ENCODE data around the gene CTDP1.

Gene CTDP1

GRCh38 chr18:79771446-79772107 is 92.0 kb downstream of the CTDP1 start:
- no peaks in the 10 kb centered on the region for H3K79me2 ChIP-seq (ENCODE audit: insufficient read depth, low read length)
- H4K20me1 ChIP-seq (ENCODE audit: insufficient read depth, low read length): no peaks in the 10 kb centered on the region
- no peaks in the 10 kb centered on the region for H3K4me1 ChIP-seq (ENCODE audit: insufficient read depth, low read length, severe bottlenecking)
- H3F3A ChIP-seq (ENCODE audit: insufficient read depth, low read length): no peaks in the 10 kb centered on the region
- no peak overlapping the region for H3K27ac ChIP-seq (ENCODE audit: low read depth, low read length, poor library complexity, severe bottlenecking)
- H2AFZ ChIP-seq (ENCODE audit: low read length): no peak overlapping the region
- TF ChIP-seq EZH2 (IDR thresholded peaks at IDR 0.05; ENCODE audit: borderline replicate concordance, low read length) (no peak), CTCF (IDR thresholded peaks at IDR 0.05; ENCODE audit: low read length) (no peak)
- H3K4me2 ChIP-seq (ENCODE audit: low read length): no peak overlapping the region
- H3K9me2 ChIP-seq (ENCODE audit: low read depth, low read length): no peaks in the 10 kb centered on the region
- H3K4me3 ChIP-seq (ENCODE audit: low read depth, low read length, poor library complexity, severe bottlenecking): no peak overlapping the region
- no peaks in the 10 kb centered on the region; the same call in 1 of the 2 replicates for H3K36me3 ChIP-seq (ENCODE audit: insufficient read depth, low read length)
- no peak overlapping the region for H3K9ac ChIP-seq (ENCODE audit: low read length)
- 0 out of 2 replicates have a peak, but pooled peaks cover 3% of the 10 kb centered on the region for H3K9me3 ChIP-seq (ENCODE audit: low read length)
- peaks cover 8% of the 10 kb centered on the region; the same call in 1 of the 2 replicates for H3K27me3 ChIP-seq (ENCODE audit: insufficient read depth, low read length)

GRCh38 chr18:79772108-79772864 is 92.7 kb downstream of the CTDP1 start:
- Histone ChIP-seq H3K79me2 (ENCODE audit: insufficient read depth, low read length) (no peaks in the 10 kb centered on the region), H2AFZ (ENCODE audit: low read length) (no peak overlapping the region), H3K4me2 (ENCODE audit: low read length) (no peak overlapping the region), H3K9me2 (ENCODE audit: low read depth, low read length) (no peaks in the 10 kb centered on the region), H3K36me3 (ENCODE audit: insufficient read depth, low read length) (no peaks in the 10 kb centered on the region; the same call in 1 of the 2 replicates), H3F3A (ENCODE audit: insufficient read depth, low read length) (no peaks in the 10 kb centered on the region), H3K4me3 (ENCODE audit: low read depth, low read length, poor library complexity, severe bottlenecking) (no peak overlapping the region), H3K27me3 (ENCODE audit: insufficient read depth, low read length) (peaks cover 9% of the 10 kb centered on the region; the same call in 1 of the 2 replicates), H3K27ac (ENCODE audit: low read depth, low read length, poor library complexity, severe bottlenecking) (no peak overlapping the region), H3K9me3 (ENCODE audit: low read length) (0 out of 2 replicates have a peak, but pooled peaks cover under 1% of the 10 kb centered on the region), H3K4me1 (ENCODE audit: insufficient read depth, low read length, severe bottlenecking) (no peaks in the 10 kb centered on the region), H4K20me1 (ENCODE audit: insufficient read depth, low read length) (no peaks in the 10 kb centered on the region), H3K9ac (ENCODE audit: low read length) (no peak overlapping the region)
- TF ChIP-seq CTCF (IDR thresholded peaks at IDR 0.05; ENCODE audit: low read length) (no peak), EZH2 (IDR thresholded peaks at IDR 0.05; ENCODE audit: borderline replicate concordance, low read length) (no peak)

- Histone ChIP-seq H3K27ac (ENCODE audit: low read depth, low read length, poor library complexity, severe bottlenecking) (no peak overlapping the region), H2AFZ (ENCODE audit: low read length) (no peak overlapping the region), H3K79me2 (ENCODE audit: insufficient read depth, low read length) (no peaks in the 10 kb centered on the region), H4K20me1 (ENCODE audit: insufficient read depth, low read length) (no peaks in the 10 kb centered on the region), H3K4me2 (ENCODE audit: low read length) (no peak overlapping the region), H3K4me1 (ENCODE audit: insufficient read depth, low read length, severe bottlenecking) (no peaks in the 10 kb centered on the region), H3K9ac (ENCODE audit: low read length) (no peak overlapping the region), H3K36me3 (ENCODE audit: insufficient read depth, low read length) (no peaks in the 10 kb centered on the region; the same call in 1 of the 2 replicates), H3K27me3 (ENCODE audit: insufficient read depth, low read length) (0 out of 2 replicates have a peak, but pooled peaks cover 7% of the 10 kb centered on the region), H3K9me2 (ENCODE audit: low read depth, low read length) (no peaks in the 10 kb centered on the region), H3F3A (ENCODE audit: insufficient read depth, low read length) (no peaks in the 10 kb centered on the region), H3K9me3 (ENCODE audit: low read length) (no peaks in the 10 kb centered on the region), H3K4me3 (ENCODE audit: low read depth, low read length, poor library complexity, severe bottlenecking) (no peak overlapping the region)
- TF ChIP-seq CTCF (IDR thresholded peaks at IDR 0.05; ENCODE audit: low read length) (no peak), EZH2 (IDR thresholded peaks at IDR 0.05; ENCODE audit: borderline replicate concordance, low read length) (no peak)
Measured at GRCh38 chr18:79772865-79773696, 93.5 kb downstream of the CTDP1 start.

Measured in OCI-LY1 (cell line).